ENCODE results near the gene CUBN. TPM values are rescaled to one million over a fixed set of nuclear protein-coding genes. Genes with fewer than 3 reads are reported as not detected.
A peak's percentile ranks its signal among the peaks of the same experiment; 100 is the strongest.

The CUBN gene
- total RNA-seq, 1 donor from 2014 or later = 2.7 TPM

- Histone ChIP-seq H4K20me1 (ENCODE audit: insufficient read depth, low read length) (no peaks in the 10 kb centered on the region), H3K36me3 (ENCODE audit: insufficient read depth, low read length) (no peaks in the 10 kb centered on the region), H3K9ac (ENCODE audit: low read length) (peak overlapping the region; percentile 80), H3K4me3 (ENCODE audit: insufficient read depth, low read depth, low read length) (no peak overlapping the region), H3K4me1 (ENCODE audit: insufficient read depth, low read length) (peaks cover 51% of the 10 kb centered on the region), H3K27ac (ENCODE audit: low read depth, low read length) (peak overlapping the region; percentile 92), H3K79me2 (ENCODE audit: insufficient read depth, low read length) (no peaks in the 10 kb centered on the region), H3K9me3 (ENCODE audit: insufficient read depth, low read depth, low read length) (no peaks in the 10 kb centered on the region), H3K27me3 (ENCODE audit: insufficient read depth, low read length) (no peaks in the 10 kb centered on the region), H3K4me2 (ENCODE audit: low read length) (peak overlapping the region; percentile 61), H2AFZ (ENCODE audit: low read depth, low read length) (no peak overlapping the region)
- H3K9me3 Mint-ChIP-seq (ENCODE audit: unreplicated experiment) = peaks cover 18% of the 10 kb centered on the region
- H3K27me3 Mint-ChIP-seq (ENCODE audit: low read depth, unreplicated experiment) = no peaks in the 10 kb centered on the region
- H3K4me1 Mint-ChIP-seq (ENCODE audit: low read depth, unreplicated experiment) = peaks cover 55% of the 10 kb centered on the region
- peak; percentile 91 for FAIRE-seq
- peak overlapping the region; percentile 100 for H3K27ac Mint-ChIP-seq (ENCODE audit: unreplicated experiment)
- peak; percentile 98 for DNase-seq (ENCODE audit: low read depth)
- no peak for TF ChIP-seq EZH2 (IDR thresholded peaks at IDR 0.05; ENCODE audit: insufficient read depth, low read length)
- TF ChIP-seq CTCF (IDR thresholded peaks at IDR 0.05; ENCODE audit: insufficient read depth, low read depth, low read length) = no peak
- H3K4me3 Mint-ChIP-seq (ENCODE audit: unreplicated experiment) = no peak overlapping the region
- H3K36me3 Mint-ChIP-seq (ENCODE audit: low read depth, unreplicated experiment) = peaks cover 4% of the 10 kb centered on the region
These were observed 127.5 kb downstream of the CUBN start for GRCh38 chr10:17001961-17002749.

- H3K4me2 ChIP-seq (ENCODE audit: low read length) = no peak overlapping the region
- H3K36me3 Mint-ChIP-seq (ENCODE audit: low read depth, unreplicated experiment) = peaks cover 2% of the 10 kb centered on the region
- no peaks in the 10 kb centered on the region for H3K27me3 Mint-ChIP-seq (ENCODE audit: low read depth, unreplicated experiment)
- DNase-seq (ENCODE audit: low read depth) (no peak), FAIRE-seq (no peak)
- no peak overlapping the region for H2AFZ ChIP-seq (ENCODE audit: low read depth, low read length)
- peaks cover 50% of the 10 kb centered on the region for H3K4me1 ChIP-seq (ENCODE audit: insufficient read depth, low read length)
- peaks cover 54% of the 10 kb centered on the region for H3K4me1 Mint-ChIP-seq (ENCODE audit: low read depth, unreplicated experiment)
- no peak overlapping the region for H3K4me3 ChIP-seq (ENCODE audit: insufficient read depth, low read depth, low read length)
- H3K9me3 Mint-ChIP-seq (ENCODE audit: unreplicated experiment) = peaks cover 18% of the 10 kb centered on the region
- no peaks in the 10 kb centered on the region for H4K20me1 ChIP-seq (ENCODE audit: insufficient read depth, low read length)
- H3K4me3 Mint-ChIP-seq (ENCODE audit: unreplicated experiment) = no peak overlapping the region
- no peaks in the 10 kb centered on the region for H3K27me3 ChIP-seq (ENCODE audit: insufficient read depth, low read length)
- H3K27ac Mint-ChIP-seq (ENCODE audit: unreplicated experiment) = peak overlapping the region; percentile 100
- H3K27ac ChIP-seq (ENCODE audit: low read depth, low read length) = peak overlapping the region; percentile 92
- no peaks in the 10 kb centered on the region for H3K79me2 ChIP-seq (ENCODE audit: insufficient read depth, low read length)
- no peaks in the 10 kb centered on the region for H3K36me3 ChIP-seq (ENCODE audit: insufficient read depth, low read length)
- H3K9ac ChIP-seq (ENCODE audit: low read length) = no peak overlapping the region
- no peak for TF ChIP-seq EZH2 (IDR thresholded peaks at IDR 0.05; ENCODE audit: insufficient read depth, low read length)
- TF ChIP-seq CTCF (IDR thresholded peaks at IDR 0.05; ENCODE audit: insufficient read depth, low read depth, low read length) = no peak
- H3K9me3 ChIP-seq (ENCODE audit: insufficient read depth, low read depth, low read length) = no peaks in the 10 kb centered on the region
These were observed 128.3 kb downstream of the CUBN start for GRCh38 chr10:17001297-17001744.

Measured in astrocyte (in vitro differentiated cells and primary cell).